ENCODE data around the gene ZFYVE9.
"Not testable (repeated sequence)": the region's sequence is repeated elsewhere in the genome, so short reads cannot be mapped to it uniquely, and the experiment has no call there.

Gene ZFYVE9

GRCh38 chr1:52141513-52142219 lies at the start of gene ZFYVE9:
Gene ZFYVE9 (plus strand): TSS chr1:52142089. CDS start chr1:52233207, 91,118 bp downstream.
- peak; percentile 53 for DNase-seq

- not testable (repeated sequence) for DNase-seq
Measured at GRCh38 chr1:52094300-52094699, 47.6 kb upstream of the ZFYVE9 start.

GRCh38 chr1:52096216-52096615 lies 45.7 kb upstream of the ZFYVE9 start:
- no peak for DNase-seq

- no peak for DNase-seq
Measured at GRCh38 chr1:52098139-52098871, 43.6 kb upstream of the ZFYVE9 start.

GRCh38 chr1:52102336-52103013 lies 39.4 kb upstream of the ZFYVE9 start:
- DNase-seq, result no peak

GRCh38 chr1:52111492-52111891 lies 30.4 kb upstream of the ZFYVE9 start:
- no peak for DNase-seq

GRCh38 chr1:52112489-52112888 lies 29.4 kb upstream of the ZFYVE9 start:
- no peak for DNase-seq

- DNase-seq, result no peak
Measured at GRCh38 chr1:52119301-52120079, 22.4 kb upstream of the ZFYVE9 start.

- DNase-seq, result no peak
Measured at GRCh38 chr1:52122384-52122783, 19.5 kb upstream of the ZFYVE9 start.

GRCh38 chr1:52123622-52124021 lies 18.3 kb upstream of the ZFYVE9 start:
- no peak for DNase-seq

- DNase-seq, result no peak
Measured at GRCh38 chr1:52125736-52126359, 16.0 kb upstream of the ZFYVE9 start.

- no peak for DNase-seq
Measured at GRCh38 chr1:52127181-52128180, 14.4 kb upstream of the ZFYVE9 start.

GRCh38 chr1:52139817-52140540 lies 1.9 kb upstream of the ZFYVE9 start:
- DNase-seq, result peak; percentile 25

GRCh38 chr1:52140633-52141512 lies 1.0 kb upstream of the ZFYVE9 start:
- no peak for DNase-seq

- peak; percentile 12 for DNase-seq
Measured at GRCh38 chr1:52142220-52143183, 613 bp downstream of the ZFYVE9 start.

GRCh38 chr1:52145137-52145536 lies 3.2 kb downstream of the ZFYVE9 start:
- DNase-seq, result no peak

- DNase-seq, result not testable (repeated sequence)
Measured at GRCh38 chr1:52150445-52150844, 8.6 kb downstream of the ZFYVE9 start.

GRCh38 chr1:52150946-52151345 lies 9.1 kb downstream of the ZFYVE9 start:
- no peak for DNase-seq
